Neutrophil (primary cell): ENCODE data around the gene AOPEP.

Experiments used
- H3K27ac ChIP-seq: fragments of 200-600 bp; sonication (generic); 2 replicates; pipeline ENCODE4 v1.5.1; 2016; ENCODE audit warnings: mild to moderate bottlenecking, moderate library complexity
- H3K27me3 ChIP-seq: fragments of 200-600 bp; sonication (generic); 2 replicates; pipeline ENCODE4 v1.6.0; 2016; ENCODE audit warnings: mild to moderate bottlenecking
- H3K36me3 ChIP-seq: fragments of 200-600 bp; sonication (generic); 2 replicates; pipeline ENCODE4 v1.5.1; 2017
- H3K4me1 ChIP-seq, 2 experiments: fragments of 200-600 bp in 1 of 2; sonication (generic) in 1 of 2; 1 replicate in 1 of 2; 2 replicates in 1 of 2; pipeline versions ENCODE4 v1.5.1 to v1.6.1; 2013 to 2016; ENCODE audit warnings: low read depth in 1 of 2, low read length in 1 of 2, mild to moderate bottlenecking in 1 of 2, moderate library complexity in 1 of 2; ENCODE audit not compliant: control insufficient read depth in 1 of 2, insufficient read depth in 1 of 2
- H3K4me3 ChIP-seq, 2 experiments: fragments of 200-600 bp in 1 of 2; sonication (generic) in 1 of 2; 1 replicate in 1 of 2; 2 replicates in 1 of 2; pipeline ENCODE4 v1.5.1; 2013 to 2016; ENCODE audit warnings: low read depth in 1 of 2, low read length in 1 of 2, mild to moderate bottlenecking in 1 of 2, moderate library complexity in 1 of 2
- H3K9me3 ChIP-seq: fragments of 200-600 bp; sonication (generic); 2 replicates; pipeline ENCODE4 v1.5.1; 2016
- CTCF ChIP-seq: fragments of 200-600 bp; sonication (generic); IDR thresholded peaks from 2 replicates; pipeline ENCODE4 v1.5.1; 2016; ENCODE audit warnings: antibody characterized with exemption

AOPEP gene

GRCh38 chr9:95036676-95037075 is 310.2 kb downstream of the AOPEP start:
- no peak overlapping the region for H3K4me3 ChIP-seq
- H3K9me3 ChIP-seq, result no peaks in the 10 kb centered on the region
- H3K27me3 ChIP-seq, result no peaks in the 10 kb centered on the region
- no peak overlapping the region for H3K27ac ChIP-seq
- H3K4me1 ChIP-seq, result no peaks in the 10 kb centered on the region
- no peaks in the 10 kb centered on the region for H3K36me3 ChIP-seq
- no peak for TF ChIP-seq CTCF

GRCh38 chr9:95037789-95038521 is 311.5 kb downstream of the AOPEP start:
- Histone ChIP-seq H3K4me1 (no peaks in the 10 kb centered on the region), H3K27me3 (no peaks in the 10 kb centered on the region), H3K9me3 (no peaks in the 10 kb centered on the region), H3K4me3 (no peak overlapping the region), H3K36me3 (no peaks in the 10 kb centered on the region), H3K27ac (no peak overlapping the region)
- TF ChIP-seq CTCF, result no peak

- Histone ChIP-seq H3K36me3 (no peaks in the 10 kb centered on the region), H3K9me3 (no peaks in the 10 kb centered on the region), H3K27ac (no peak overlapping the region), H3K4me3 (no peak overlapping the region), H3K27me3 (no peaks in the 10 kb centered on the region), H3K4me1 (no peaks in the 10 kb centered on the region)
- no peak for TF ChIP-seq CTCF
Observed at GRCh38 chr9:95038666-95039065, 312.2 kb downstream of the AOPEP start.

- Histone ChIP-seq H3K27ac (no peak overlapping the region), H3K27me3 (no peaks in the 10 kb centered on the region), H3K36me3 (no peaks in the 10 kb centered on the region), H3K9me3 (no peaks in the 10 kb centered on the region), H3K4me1 (no peaks in the 10 kb centered on the region), H3K4me3 (no peak overlapping the region)
- TF ChIP-seq CTCF, result no peak
Observed at GRCh38 chr9:95040106-95040505, 313.6 kb downstream of the AOPEP start.

GRCh38 chr9:95043826-95044225 is 317.3 kb downstream of the AOPEP start:
- H3K4me3 ChIP-seq, result no peak overlapping the region
- no peaks in the 10 kb centered on the region for H3K36me3 ChIP-seq
- TF ChIP-seq CTCF, result no peak
- H3K27me3 ChIP-seq, result peaks cover 11% of the 10 kb centered on the region
- no peaks in the 10 kb centered on the region for H3K9me3 ChIP-seq
- H3K27ac ChIP-seq, result no peak overlapping the region
- peaks cover 12 to 13% of the 10 kb centered on the region in 2 experiments for H3K4me1 ChIP-seq
